ENCODE measurements around the gene ZYX. TPM values are rescaled to one million over a fixed set of nuclear protein-coding genes. Genes with fewer than 3 reads are reported as not detected.
A peak's percentile ranks its signal among the peaks of the same experiment; 100 is the strongest.

Gene ZYX
- total RNA-seq, 1 donor from 2014 or later: 263 TPM

DNA sequence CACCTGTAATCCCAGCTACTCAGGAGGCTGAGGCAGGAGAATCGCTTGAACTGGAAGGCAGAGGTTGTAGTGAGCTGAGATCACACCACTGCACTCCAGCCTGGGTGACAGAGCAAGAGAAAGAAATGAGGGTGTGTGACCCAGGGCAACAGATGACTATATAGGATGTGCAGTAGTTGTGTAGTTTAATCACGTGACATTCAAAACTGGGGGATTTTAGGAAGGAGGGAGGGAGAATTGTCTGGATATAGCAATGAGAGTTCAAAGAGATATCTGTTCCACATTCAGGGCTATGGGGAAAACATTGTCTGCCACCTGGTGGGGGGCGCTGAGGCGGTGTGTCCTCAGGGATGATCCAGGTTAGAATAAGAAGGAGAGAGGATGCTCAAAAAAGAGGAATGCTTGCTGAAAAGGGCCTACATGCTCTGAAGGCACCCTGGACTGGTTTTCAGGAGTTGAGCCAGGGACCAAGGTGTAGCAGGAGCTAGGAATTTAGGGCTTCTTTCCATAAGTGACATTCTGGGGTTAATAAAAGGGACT lies 7.8 kb upstream of the ZYX start:
- Histone ChIP-seq H3K27ac (no peak overlapping the region), H3K4me3 (no peak overlapping the region), H3K27me3 (no peaks in the 10 kb centered on the region), H3K9me3 (no peaks in the 10 kb centered on the region), H3K36me3 (no peaks in the 10 kb centered on the region), H3K4me1 (peaks cover 19% of the 10 kb centered on the region)
- TF ChIP-seq, protein P1, sequence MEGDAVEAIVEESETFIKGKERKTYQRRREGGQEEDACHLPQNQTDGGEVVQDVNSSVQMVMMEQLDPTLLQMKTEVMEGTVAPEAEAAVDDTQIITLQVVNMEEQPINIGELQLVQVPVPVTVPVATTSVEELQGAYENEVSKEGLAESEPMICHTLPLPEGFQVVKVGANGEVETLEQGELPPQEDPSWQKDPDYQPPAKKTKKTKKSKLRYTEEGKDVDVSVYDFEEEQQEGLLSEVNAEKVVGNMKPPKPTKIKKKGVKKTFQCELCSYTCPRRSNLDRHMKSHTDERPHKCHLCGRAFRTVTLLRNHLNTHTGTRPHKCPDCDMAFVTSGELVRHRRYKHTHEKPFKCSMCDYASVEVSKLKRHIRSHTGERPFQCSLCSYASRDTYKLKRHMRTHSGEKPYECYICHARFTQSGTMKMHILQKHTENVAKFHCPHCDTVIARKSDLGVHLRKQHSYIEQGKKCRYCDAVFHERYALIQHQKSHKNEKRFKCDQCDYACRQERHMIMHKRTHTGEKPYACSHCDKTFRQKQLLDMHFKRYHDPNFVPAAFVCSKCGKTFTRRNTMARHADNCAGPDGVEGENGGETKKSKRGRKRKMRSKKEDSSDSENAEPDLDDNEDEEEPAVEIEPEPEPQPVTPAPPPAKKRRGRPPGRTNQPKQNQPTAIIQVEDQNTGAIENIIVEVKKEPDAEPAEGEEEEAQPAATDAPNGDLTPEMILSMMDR (IDR thresholded peaks at IDR 0.05): no peak
- DNase-seq (no peak), ATAC-seq (no peak)
- intact Hi-C loops (cut with DNase I): no loop called here

- Histone ChIP-seq H3K4me1 (peaks cover 29% of the 10 kb centered on the region), H3K4me3 (no peak overlapping the region), H3K27me3 (no peaks in the 10 kb centered on the region), H3K27ac (peak overlapping the region; percentile 48), H3K36me3 (no peaks in the 10 kb centered on the region), H3K9me3 (no peaks in the 10 kb centered on the region)
- DNase-seq (no peak), ATAC-seq (peak; percentile 40)
- TF ChIP-seq, protein P1 (IDR thresholded peaks at IDR 0.05): no peak
- intact Hi-C loops (cut with DNase I): no loop called here
These were observed 6.6 kb upstream of the ZYX start for GRCh38 chr7:143374561-143374960.

GRCh38 chr7:143375298-143376034 lies 5.7 kb upstream of the ZYX start:
- H3K36me3 ChIP-seq: no peaks in the 10 kb centered on the region
- H3K4me3 ChIP-seq: no peak overlapping the region
- DNase-seq (no peak), ATAC-seq (peak; percentile 71)
- TF ChIP-seq, protein P1 (IDR thresholded peaks at IDR 0.05): no peak
- no peaks in the 10 kb centered on the region for H3K27me3 ChIP-seq
- H3K4me1 ChIP-seq: peaks cover 34% of the 10 kb centered on the region
- intact Hi-C loops (cut with DNase I): no loop called here
- H3K9me3 ChIP-seq: no peaks in the 10 kb centered on the region
- H3K27ac ChIP-seq: peak overlapping the region; percentile 74

- Histone ChIP-seq H3K27me3 (no peaks in the 10 kb centered on the region), H3K9me3 (no peaks in the 10 kb centered on the region), H3K4me1 (peaks cover 34% of the 10 kb centered on the region), H3K36me3 (no peaks in the 10 kb centered on the region), H3K4me3 (no peak overlapping the region), H3K27ac (peak overlapping the region; percentile 74)
- intact Hi-C loops (cut with DNase I): no loop called here
- ATAC-seq (peak; percentile 0), DNase-seq (peak; percentile 63)
- TF ChIP-seq, protein P1 (IDR thresholded peaks at IDR 0.05): no peak
These were observed 4.7 kb upstream of the ZYX start for GRCh38 chr7:143376396-143376795.

DNA sequence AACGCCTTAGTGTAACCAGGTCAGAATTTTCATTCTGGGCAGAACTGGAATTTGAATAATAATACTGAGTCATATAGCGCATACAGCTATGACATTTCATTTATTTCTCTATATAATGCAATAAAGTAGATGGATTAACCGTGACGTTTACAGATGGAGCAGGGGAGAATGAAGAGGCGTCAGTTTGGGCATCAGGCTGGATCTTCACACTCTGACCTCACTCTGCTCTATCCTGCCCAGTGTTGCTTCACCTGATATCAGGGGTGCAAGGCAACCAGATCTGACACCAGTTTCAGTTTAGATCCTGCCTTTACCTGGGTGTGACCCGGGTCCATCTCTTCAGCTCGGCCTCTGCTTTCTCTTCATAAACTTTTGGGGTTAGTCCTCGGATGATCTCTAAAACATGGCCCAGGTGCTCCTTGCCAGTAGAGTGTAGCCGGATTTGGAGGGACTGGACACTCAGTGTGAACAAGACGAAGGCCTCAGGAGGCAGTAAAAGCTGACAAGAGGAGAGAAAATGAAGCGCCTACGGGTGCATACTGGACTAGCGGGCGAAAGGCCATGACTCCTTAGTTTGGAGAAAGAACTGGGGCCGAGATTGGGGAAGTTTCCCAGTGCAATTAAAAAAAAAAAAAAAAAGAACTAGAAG lies 1.4 kb upstream of the ZYX start:
- intact Hi-C loops (cut with DNase I): no loop called here
- H3K27ac ChIP-seq: peak overlapping the region; percentile 99
- H3K4me3 ChIP-seq: peak overlapping the region; percentile 98
- H3K36me3 ChIP-seq: peaks cover 17% of the 10 kb centered on the region
- no peaks in the 10 kb centered on the region for H3K27me3 ChIP-seq
- TF ChIP-seq, protein P1 (IDR thresholded peaks at IDR 0.05): no peak
- DNase-seq: no peak
- no peak for ATAC-seq
- H3K9me3 ChIP-seq: no peaks in the 10 kb centered on the region
- peaks cover 59% of the 10 kb centered on the region for H3K4me1 ChIP-seq
